ENCODE data around the gene SLMAP.

Gene SLMAP

DNA sequence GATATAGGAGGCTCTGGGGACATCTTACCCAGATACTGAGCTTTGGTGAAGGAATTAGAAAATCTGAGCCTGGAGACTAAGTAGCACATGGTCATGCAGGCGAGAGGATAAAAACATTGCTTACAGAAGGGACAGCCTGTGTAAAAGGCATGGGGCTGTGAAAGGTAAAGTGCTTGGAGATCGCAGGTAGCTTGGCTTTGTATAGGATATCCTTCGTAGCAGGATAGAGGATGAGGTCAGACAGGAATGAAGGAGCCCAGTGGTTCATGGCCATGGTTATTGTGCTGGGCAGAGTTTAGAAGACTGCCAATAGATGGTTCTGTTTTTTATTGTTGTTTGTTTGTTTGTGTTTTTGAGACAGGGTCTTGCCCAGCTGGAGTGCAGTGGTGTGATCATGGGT is 82.5 kb downstream of the SLMAP start:
- no peak for DNase-seq (ENCODE audit: low read depth)
- H3K4me3 ChIP-seq (ENCODE audit: control insufficient read depth, low read depth, low read length) = no peak overlapping the region
- TF ChIP-seq, protein P1, sequence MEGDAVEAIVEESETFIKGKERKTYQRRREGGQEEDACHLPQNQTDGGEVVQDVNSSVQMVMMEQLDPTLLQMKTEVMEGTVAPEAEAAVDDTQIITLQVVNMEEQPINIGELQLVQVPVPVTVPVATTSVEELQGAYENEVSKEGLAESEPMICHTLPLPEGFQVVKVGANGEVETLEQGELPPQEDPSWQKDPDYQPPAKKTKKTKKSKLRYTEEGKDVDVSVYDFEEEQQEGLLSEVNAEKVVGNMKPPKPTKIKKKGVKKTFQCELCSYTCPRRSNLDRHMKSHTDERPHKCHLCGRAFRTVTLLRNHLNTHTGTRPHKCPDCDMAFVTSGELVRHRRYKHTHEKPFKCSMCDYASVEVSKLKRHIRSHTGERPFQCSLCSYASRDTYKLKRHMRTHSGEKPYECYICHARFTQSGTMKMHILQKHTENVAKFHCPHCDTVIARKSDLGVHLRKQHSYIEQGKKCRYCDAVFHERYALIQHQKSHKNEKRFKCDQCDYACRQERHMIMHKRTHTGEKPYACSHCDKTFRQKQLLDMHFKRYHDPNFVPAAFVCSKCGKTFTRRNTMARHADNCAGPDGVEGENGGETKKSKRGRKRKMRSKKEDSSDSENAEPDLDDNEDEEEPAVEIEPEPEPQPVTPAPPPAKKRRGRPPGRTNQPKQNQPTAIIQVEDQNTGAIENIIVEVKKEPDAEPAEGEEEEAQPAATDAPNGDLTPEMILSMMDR (IDR thresholded peaks at IDR 0.05; ENCODE audit: control insufficient read depth, insufficient read depth, low read depth, low read length, missing control alignments) = no peak

DNA sequence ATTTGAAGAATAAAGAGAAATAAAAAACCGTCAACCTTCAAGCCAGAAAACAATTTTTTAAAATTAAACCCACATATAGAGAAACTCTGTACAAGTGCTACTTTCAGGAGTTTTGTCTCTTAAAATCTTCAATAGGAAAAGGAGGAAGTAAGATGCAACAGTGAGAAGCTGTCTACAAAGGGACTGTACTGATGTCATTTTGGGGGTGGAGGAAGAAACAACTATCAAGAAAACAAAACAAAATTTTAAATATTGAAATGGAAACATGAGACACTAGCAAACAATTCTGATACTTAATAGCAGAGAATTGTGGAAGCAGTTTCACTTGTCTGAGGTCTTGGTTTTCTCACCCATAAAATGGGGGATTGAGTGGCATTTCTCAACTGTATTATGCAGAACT is 84.4 kb downstream of the SLMAP start:
- no peak overlapping the region for H3K4me3 ChIP-seq (ENCODE audit: control insufficient read depth, low read depth, low read length)
- no peak for DNase-seq (ENCODE audit: low read depth)
- TF ChIP-seq, protein P1 (IDR thresholded peaks at IDR 0.05; ENCODE audit: control insufficient read depth, insufficient read depth, low read depth, low read length, missing control alignments) = no peak

- TF ChIP-seq, protein P1 (IDR thresholded peaks at IDR 0.05; ENCODE audit: control insufficient read depth, insufficient read depth, low read depth, low read length, missing control alignments) = no peak
- no peak for DNase-seq (ENCODE audit: low read depth)
Observed at GRCh38 chr3:57841818-57842217, 85.7 kb downstream of the SLMAP start.

GRCh38 chr3:57848177-57848738 is 92.1 kb downstream of the SLMAP start:
- TF ChIP-seq, protein P1 (IDR thresholded peaks at IDR 0.05; ENCODE audit: control insufficient read depth, insufficient read depth, low read depth, low read length, missing control alignments) = no peak
- no peak overlapping the region for H3K4me3 ChIP-seq (ENCODE audit: control insufficient read depth, low read depth, low read length)
- DNase-seq (ENCODE audit: low read depth) = no peak

More at GRCh38 chr3:57841818-57842217, 85.7 kb downstream of the SLMAP start:
- no peak overlapping the region for H3K4me3 ChIP-seq (ENCODE audit: control insufficient read depth, low read depth, low read length)

DNA sequence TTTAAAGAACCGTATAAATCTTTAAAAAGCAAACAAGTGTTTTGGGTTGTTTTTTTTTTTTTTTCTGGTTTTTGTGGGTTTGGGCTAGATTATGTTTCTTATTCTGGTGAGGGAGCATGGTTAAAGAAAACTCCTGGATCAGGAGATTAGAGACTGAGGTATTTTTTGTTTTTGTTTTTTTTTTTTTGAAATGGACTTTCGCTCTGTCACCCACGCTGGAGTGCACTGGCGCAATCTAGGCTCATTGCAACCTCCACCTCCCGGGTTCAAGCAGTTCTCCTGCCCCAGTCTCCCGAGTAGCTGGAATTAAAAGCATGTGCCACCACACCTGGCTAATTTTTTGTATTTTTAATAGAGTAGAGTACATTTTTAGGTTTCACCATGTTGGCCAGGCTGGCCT is 95.2 kb downstream of the SLMAP start:
- no peak for DNase-seq (ENCODE audit: low read depth)
- TF ChIP-seq, protein P1 (IDR thresholded peaks at IDR 0.05; ENCODE audit: control insufficient read depth, insufficient read depth, low read depth, low read length, missing control alignments) = no peak
- no peak overlapping the region for H3K4me3 ChIP-seq (ENCODE audit: control insufficient read depth, low read depth, low read length)

GRCh38 chr3:57852896-57853295 is 96.8 kb downstream of the SLMAP start:
- H3K4me3 ChIP-seq (ENCODE audit: control insufficient read depth, low read depth, low read length) = no peak overlapping the region
- no peak for DNase-seq (ENCODE audit: low read depth)
- TF ChIP-seq, protein P1 (IDR thresholded peaks at IDR 0.05; ENCODE audit: control insufficient read depth, insufficient read depth, low read depth, low read length, missing control alignments) = peak; percentile 14

- H3K4me3 ChIP-seq (ENCODE audit: control insufficient read depth, low read depth, low read length) = no peak overlapping the region
- TF ChIP-seq, protein P1 (IDR thresholded peaks at IDR 0.05; ENCODE audit: control insufficient read depth, insufficient read depth, low read depth, low read length, missing control alignments) = no peak
- no peak for DNase-seq (ENCODE audit: low read depth)
Observed at GRCh38 chr3:57855281-57855680, 99.2 kb downstream of the SLMAP start.

All from AG09309 (cell line).